Epithelial cell of proximal tubule (primary cell): ENCODE data around the gene PRKD1. TPM values are rescaled to one million over a fixed set of nuclear protein-coding genes. Genes with fewer than 3 reads are reported as not detected.

Source experiments
- DNase-seq: peaks from one replicate; pipeline ENCODE4 v3.0.0-alpha.2; 2011; ENCODE audit warnings: low read depth
- H3K4me3 ChIP-seq: 2 replicates; pipeline ENCODE4 v1.5.1; 2011; ENCODE audit warnings: low read depth, mild to moderate bottlenecking, low read length
- total RNA-seq: library from RNA; depleted of rRNA; stranded (reverse); fragments of >200 nt; gene quantifications from 2 replicates; pipeline ENCODE4 v1.2.3, GENCODE V29; 2015
- TF ChIP-seq, protein P1 (sequence below): conservative IDR thresholded peaks from 2 replicates; pipeline ENCODE4 v1.5.1; 2012; ENCODE audit warnings: low read depth, mild to moderate bottlenecking, low read length

Gene PRKD1
- total RNA-seq, 1 donor from 2014 or later: 6.5 TPM

DNA sequence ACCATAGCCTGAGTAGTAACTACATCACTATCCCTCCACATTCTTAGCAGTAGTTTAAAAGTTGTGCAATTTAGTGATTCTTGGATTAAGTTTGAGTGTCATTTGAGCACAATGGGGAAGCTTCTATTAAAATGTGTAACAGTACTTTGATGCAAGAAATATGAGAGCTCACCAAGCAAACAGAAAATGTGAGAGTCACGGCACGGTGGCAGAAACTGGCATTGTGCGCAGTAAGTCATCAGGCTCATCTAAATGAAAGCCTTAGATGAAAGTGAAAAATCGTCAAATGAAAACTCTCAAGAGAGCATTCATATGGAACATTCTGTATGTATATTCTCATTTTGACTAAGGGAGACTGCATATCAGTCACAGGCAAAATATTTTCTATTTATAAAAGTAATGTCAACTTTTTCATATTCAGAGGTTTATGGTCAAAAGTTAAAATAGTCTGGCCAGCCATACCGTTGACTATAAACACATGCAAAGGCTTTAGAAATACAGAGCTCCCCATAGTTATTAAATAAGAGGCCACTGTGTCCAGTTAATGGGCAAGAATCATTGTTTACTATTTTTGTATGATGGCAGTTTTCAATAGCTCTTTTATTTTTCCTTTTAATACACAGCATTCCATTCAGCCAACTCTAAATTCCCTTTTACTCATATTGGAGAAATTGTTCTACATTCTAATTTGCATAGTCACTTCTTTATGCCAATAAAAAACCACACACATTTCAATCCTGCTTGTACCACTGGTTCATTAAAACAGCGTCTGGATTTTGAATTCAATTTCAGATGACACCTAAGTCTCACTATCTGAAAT lies 167.9 kb downstream of the PRKD1 start:
- DNase-seq: no peak
- H3K4me3 ChIP-seq: no peak overlapping the region
- TF ChIP-seq, protein P1, sequence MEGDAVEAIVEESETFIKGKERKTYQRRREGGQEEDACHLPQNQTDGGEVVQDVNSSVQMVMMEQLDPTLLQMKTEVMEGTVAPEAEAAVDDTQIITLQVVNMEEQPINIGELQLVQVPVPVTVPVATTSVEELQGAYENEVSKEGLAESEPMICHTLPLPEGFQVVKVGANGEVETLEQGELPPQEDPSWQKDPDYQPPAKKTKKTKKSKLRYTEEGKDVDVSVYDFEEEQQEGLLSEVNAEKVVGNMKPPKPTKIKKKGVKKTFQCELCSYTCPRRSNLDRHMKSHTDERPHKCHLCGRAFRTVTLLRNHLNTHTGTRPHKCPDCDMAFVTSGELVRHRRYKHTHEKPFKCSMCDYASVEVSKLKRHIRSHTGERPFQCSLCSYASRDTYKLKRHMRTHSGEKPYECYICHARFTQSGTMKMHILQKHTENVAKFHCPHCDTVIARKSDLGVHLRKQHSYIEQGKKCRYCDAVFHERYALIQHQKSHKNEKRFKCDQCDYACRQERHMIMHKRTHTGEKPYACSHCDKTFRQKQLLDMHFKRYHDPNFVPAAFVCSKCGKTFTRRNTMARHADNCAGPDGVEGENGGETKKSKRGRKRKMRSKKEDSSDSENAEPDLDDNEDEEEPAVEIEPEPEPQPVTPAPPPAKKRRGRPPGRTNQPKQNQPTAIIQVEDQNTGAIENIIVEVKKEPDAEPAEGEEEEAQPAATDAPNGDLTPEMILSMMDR: no peak

DNA sequence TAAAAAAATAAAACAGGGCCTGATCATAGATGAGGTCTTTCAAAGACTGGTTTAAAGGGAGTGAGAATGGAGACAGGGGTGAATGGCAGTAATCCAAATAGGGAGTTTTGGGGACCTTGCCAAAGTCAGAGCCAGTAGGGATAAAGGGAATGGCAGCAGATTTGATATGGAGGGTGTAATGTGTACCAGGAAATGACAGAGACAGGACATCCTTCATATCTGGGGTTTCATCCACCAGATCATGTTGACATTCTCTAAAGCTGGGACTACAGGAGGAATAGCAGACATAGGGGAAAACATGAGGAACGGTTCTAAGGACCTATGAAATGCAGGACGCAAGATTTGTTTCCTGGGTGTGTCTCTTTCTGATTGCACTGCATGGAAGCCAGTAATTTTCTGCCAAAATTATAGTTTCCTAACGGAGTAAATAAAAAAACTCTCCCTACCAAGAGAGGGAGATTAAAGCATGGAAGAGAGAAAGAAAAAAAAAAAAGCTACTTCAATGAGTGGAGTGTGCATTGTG lies 169.9 kb downstream of the PRKD1 start:
- no peak overlapping the region for H3K4me3 ChIP-seq
- no peak for DNase-seq
- TF ChIP-seq, protein P1: no peak

DNA sequence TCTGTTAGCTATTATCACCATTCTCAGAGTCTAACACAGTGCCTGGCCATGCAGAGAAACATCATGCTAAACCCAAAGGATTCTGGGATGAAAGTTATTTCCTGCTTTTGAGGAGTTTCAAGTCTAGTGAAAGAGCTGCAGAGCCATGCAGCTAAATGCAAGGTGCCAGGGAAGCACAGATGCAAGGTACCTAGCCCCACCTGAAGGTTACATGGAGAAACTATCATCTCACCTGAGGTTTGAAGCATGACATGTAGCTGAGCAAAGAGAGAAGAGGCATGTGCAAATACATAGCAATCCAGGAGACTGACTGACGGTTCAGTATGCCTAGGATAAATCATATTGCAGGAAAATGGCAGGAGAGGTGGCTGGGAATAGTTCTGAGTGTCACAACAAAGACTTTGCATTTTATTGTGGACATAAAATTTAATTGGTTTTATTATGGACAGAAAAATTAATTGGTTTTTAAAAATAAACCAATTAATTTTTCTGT lies 170.4 kb downstream of the PRKD1 start:
- no peak overlapping the region for H3K4me3 ChIP-seq
- TF ChIP-seq, protein P1: no peak
- no peak for DNase-seq

DNA sequence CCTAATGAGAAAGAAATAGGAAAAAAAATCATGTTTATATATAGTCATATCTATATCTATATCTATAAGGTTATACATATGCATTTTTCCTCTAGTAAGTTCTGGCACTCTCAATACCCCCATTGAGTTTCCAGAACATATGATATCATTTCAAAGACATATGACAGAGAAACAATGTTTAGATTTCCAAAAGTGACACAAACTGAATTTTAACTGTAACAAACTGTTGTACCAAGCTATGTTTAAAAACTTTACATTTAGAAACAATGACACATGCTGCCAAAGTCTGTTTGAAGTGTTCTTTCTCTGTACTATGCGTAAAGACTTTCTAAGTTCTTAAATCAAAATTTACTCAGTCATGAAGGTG lies 171.6 kb downstream of the PRKD1 start:
- no peak for DNase-seq
- no peak overlapping the region for H3K4me3 ChIP-seq
- TF ChIP-seq, protein P1: no peak

DNA sequence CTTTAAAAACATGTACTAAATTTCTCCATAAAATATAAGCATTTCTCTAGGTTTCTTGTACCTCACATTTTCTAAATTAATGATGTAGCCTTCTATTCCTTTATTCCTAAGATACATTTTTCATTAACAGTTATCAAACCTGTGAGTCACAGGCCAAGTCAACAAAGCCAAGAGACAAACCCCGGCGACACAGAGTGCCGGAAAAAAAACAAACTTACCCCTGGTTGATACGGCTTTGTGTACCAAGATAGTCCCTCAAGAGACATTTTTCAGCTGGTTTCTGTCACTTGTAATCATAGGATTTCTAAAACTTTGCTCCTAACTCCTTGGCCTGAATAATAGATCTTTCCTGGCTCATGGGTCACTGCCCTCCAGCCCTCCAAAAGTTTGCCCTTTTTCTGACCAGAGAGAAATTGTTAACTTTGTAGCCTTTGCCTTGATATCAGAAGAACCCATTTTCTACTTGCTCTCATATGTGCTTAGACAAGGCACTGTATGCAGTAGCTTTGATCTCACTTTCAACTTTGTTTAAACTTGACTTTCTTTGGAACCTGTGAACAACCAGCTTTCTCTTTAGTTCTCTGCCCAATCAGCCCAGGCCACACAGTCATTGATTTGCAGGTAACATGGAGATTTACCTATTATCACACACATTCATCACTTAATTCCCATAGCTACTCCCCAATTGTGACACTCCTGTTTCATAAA lies 172.2 kb downstream of the PRKD1 start:
- TF ChIP-seq, protein P1: no peak
- DNase-seq: no peak
- H3K4me3 ChIP-seq: no peak overlapping the region

DNA sequence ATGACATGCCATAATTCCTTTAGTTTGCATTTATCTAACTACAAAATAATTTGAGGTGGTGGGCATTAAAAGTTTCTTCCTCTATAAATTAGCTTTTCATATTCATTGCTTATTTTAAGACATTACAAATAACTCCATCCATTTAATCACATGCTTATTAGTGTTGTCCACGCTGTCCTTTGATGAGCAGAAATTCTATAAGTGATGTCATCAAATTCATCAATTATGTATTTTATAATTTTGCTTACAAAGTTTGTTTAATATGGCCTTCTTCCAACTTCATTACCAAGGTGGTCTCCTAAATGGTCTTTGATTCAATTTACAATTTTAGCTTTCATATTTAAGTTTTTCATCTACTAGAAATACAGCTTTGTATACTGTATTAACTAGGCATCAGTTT lies 173.5 kb downstream of the PRKD1 start:
- no peak overlapping the region for H3K4me3 ChIP-seq
- no peak for DNase-seq
- TF ChIP-seq, protein P1: no peak
